ENCODE measurements around the gene CHRNA4. TPM values are rescaled to one million over a fixed set of nuclear protein-coding genes. Genes with fewer than 3 reads are reported as not detected.

CHRNA4 gene
- total RNA-seq, 1 donor from 2014 or later: 0.63 TPM

DNA sequence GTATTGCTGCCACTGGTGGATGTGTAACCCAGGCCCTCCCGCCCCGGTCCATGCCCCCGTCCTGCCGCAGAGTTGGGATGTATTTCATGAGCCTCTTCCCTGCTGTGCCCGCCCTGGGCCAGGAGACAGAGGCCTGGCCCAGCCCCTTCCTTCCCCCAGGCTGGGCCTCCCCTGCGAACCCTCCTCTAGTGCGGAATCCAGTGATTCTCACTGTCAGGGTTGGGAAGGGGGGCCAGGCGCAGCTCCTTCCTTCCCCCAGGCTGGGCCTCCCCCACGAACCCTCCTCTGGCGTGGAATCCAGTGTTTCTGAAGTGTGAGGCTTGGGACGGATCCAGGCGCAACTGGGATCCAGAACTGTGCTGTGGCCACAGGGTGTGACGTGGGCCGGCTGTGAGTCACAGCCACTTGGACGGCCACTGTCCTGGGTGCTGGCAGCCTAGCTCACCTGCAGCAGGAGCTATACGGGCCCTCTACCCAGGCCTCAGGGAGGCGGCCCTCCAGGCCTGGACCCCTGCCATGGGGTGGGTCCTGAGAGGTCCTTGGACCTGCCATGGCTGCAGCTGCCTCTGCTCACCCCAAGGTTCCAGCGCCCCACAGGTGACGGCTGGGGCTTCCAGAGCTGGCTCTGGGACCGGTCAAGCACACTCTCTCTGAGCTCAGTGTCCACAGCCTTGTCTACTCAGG is 39.9 kb downstream of the CHRNA4 start:
- no peak overlapping the region for H3K4me3 Mint-ChIP-seq
- no peaks in the 10 kb centered on the region for H3K9me3 Mint-ChIP-seq
- DNase-seq (ENCODE audit: low spot score in 2 of 2, unreplicated experiment in 2 of 2): peak in 1 of 2 experiments; percentile 18
- peaks cover 12% of the 10 kb centered on the region for H3K27me3 Mint-ChIP-seq (ENCODE audit: low read depth)
- TF ChIP-seq, protein P1, sequence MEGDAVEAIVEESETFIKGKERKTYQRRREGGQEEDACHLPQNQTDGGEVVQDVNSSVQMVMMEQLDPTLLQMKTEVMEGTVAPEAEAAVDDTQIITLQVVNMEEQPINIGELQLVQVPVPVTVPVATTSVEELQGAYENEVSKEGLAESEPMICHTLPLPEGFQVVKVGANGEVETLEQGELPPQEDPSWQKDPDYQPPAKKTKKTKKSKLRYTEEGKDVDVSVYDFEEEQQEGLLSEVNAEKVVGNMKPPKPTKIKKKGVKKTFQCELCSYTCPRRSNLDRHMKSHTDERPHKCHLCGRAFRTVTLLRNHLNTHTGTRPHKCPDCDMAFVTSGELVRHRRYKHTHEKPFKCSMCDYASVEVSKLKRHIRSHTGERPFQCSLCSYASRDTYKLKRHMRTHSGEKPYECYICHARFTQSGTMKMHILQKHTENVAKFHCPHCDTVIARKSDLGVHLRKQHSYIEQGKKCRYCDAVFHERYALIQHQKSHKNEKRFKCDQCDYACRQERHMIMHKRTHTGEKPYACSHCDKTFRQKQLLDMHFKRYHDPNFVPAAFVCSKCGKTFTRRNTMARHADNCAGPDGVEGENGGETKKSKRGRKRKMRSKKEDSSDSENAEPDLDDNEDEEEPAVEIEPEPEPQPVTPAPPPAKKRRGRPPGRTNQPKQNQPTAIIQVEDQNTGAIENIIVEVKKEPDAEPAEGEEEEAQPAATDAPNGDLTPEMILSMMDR (IDR thresholded peaks at IDR 0.05; ENCODE audit: unreplicated experiment): no peak
- no peaks in the 10 kb centered on the region for H3K36me3 Mint-ChIP-seq
- no peak overlapping the region for H3K27ac Mint-ChIP-seq
- H3K4me1 Mint-ChIP-seq: peaks cover 8% of the 10 kb centered on the region

DNA sequence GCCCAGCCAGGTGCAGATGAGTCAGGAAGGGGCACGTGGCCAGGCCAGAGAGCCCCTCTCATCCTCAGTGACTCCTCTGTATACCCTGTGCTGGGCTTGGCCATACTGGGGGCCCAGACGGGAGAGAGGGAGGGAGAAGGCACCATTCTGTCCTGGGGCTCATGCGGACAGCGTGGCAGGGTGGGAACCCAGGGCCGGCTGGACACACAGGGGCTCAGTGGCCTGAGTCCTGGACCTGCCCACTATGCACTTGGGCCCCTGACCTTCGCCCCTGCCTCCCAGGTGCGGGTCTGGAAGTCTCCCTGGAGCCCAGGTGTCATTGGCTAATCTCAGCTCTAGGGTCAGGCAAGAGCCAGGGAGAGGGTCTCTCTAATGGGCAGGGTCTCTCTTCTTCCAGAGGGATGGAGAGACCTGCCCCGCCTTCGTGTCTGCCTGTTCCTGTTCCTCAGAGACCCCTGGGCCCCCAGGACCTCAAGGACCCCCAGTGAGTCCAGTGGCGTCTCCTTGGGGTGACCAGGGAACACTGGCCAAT is 40.5 kb downstream of the CHRNA4 start:
- TF ChIP-seq, protein P1 (IDR thresholded peaks at IDR 0.05; ENCODE audit: unreplicated experiment): no peak

DNA sequence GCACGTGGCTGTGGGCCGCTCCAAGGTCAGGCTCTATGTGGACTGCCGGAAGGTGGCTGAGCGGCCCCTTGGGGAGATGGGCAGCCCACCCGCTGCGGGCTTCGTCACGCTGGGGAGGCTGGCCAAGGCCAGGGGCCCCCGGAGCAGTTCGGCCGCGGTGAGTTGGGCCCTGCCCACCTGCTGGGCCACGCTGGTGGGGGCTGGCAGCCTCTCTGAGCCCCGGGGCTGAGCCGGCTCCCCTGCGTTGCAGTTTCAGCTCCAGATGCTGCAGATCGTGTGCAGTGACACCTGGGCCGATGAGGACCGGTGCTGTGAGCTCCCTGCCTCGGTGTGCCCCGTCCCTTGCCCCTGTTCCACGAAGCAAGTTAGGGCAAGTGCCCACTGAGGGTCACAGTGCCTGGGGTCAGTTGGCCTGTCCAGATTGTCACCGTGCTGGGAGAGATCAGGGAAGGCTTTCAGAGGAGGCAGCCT is 41.1 kb downstream of the CHRNA4 start:
- H3K4me1 Mint-ChIP-seq: peaks cover 8% of the 10 kb centered on the region
- DNase-seq (ENCODE audit: low spot score in 2 of 2, unreplicated experiment in 2 of 2): no peak
- H3K27me3 Mint-ChIP-seq (ENCODE audit: low read depth): peaks cover 12% of the 10 kb centered on the region
- TF ChIP-seq, protein P1 (IDR thresholded peaks at IDR 0.05; ENCODE audit: unreplicated experiment): no peak
- no peak overlapping the region for H3K27ac Mint-ChIP-seq
- H3K4me3 Mint-ChIP-seq: no peak overlapping the region
- no peaks in the 10 kb centered on the region for H3K36me3 Mint-ChIP-seq
- no peaks in the 10 kb centered on the region for H3K9me3 Mint-ChIP-seq

More for the DNA sequence above, 40.5 kb downstream of the CHRNA4 start:
- Mint-ChIP-seq H3K4me3 (no peak overlapping the region), H3K27ac (no peak overlapping the region), H3K36me3 (no peaks in the 10 kb centered on the region), H3K27me3 (ENCODE audit: low read depth) (peaks cover 12% of the 10 kb centered on the region), H3K9me3 (no peaks in the 10 kb centered on the region), H3K4me1 (peaks cover 8% of the 10 kb centered on the region)
- DNase-seq (ENCODE audit: low spot score in 2 of 2, unreplicated experiment in 2 of 2): peak in 1 of 2 experiments; percentile 13

DNA sequence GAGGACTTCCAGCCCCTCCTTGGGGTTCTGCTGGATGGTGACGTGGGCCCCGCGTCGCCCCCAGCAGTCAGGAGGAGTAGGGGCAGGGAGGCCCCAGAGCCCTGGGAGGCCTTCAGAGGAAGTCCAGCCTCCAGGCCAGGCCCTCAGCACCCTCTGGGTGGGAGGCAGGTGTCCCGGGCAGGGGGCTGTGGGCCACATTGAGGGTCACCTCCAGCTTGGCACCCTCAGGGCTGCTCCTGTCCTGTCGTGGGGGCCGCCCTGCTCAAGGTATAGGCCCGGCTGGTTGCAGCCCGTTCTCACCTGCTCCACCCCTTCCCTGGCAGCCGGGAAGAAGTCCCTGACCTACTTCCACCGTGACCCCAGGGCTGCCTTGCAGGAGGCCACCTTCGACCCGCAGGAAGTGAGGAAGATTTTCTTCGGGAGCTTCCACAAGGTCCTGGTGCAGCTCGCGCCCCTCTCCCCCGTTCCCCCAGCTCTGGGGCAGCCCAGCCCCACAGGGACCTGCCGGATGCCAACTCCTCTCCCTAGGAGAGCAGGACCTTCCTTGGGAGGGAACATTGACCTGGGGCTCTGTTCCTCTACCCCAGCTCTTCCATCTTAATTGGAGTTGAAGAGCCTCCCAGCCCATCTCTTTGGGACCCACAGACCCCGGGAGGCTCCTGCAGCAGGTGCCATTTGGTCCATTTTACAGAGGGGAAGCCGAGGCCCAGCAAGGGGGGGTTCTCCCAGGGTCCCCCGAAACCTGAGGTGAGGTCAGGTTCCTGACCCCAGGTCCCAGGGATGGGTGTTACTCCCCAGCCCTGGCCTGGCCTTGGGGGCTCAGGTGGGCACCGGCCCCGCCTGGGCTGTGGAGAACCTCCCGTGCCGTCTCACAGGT is 41.7 kb downstream of the CHRNA4 start:
- Mint-ChIP-seq H3K9me3 (no peaks in the 10 kb centered on the region), H3K4me1 (peaks cover 8% of the 10 kb centered on the region), H3K27me3 (ENCODE audit: low read depth) (peaks cover 12% of the 10 kb centered on the region), H3K27ac (no peak overlapping the region), H3K4me3 (no peak overlapping the region), H3K36me3 (no peaks in the 10 kb centered on the region)
- TF ChIP-seq, protein P1 (IDR thresholded peaks at IDR 0.05; ENCODE audit: unreplicated experiment): no peak
- peak in 1 of 2 experiments; percentile 18 for DNase-seq (ENCODE audit: low spot score in 2 of 2, unreplicated experiment in 2 of 2)

DNA sequence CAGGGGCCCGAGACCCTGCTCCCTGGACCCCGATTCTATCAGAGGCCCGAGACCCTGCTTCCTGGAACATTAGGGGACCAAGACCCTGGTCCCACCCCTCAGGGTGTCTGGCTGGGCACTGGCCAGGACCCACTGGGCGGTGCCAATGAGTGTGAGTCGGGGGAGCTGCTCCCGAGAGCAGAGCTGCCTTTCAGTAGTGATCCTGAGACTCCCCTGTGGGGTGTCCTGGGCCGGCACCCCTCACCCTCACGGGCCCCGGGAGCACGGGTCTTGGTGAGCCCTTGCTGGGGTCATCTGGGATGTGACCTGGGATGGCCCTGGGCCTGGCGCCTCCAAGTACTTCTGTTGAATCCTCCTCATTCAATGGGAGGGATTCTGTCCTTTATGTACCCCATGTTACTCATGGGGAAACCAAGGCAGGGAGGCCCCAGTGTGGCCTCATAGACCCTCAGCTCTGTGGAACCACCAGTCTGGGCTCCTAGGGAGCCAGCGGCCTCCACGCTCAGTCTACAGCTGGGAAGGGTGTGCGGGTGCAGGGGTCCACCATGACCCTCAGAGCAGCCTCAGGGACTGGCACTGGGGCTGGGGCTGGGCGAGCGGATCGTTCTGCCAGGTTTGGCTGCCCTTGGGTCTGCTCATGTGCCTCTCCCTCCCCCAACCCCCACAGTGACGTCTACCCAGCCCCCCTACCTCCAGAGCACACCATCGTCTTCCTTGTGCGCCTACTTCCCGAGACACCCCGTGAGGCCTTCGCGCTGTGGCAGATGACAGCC is 42.6 kb downstream of the CHRNA4 start:
- Mint-ChIP-seq H3K27me3 (ENCODE audit: low read depth) (peaks cover 5% of the 10 kb centered on the region), H3K36me3 (no peaks in the 10 kb centered on the region), H3K4me3 (no peak overlapping the region), H3K4me1 (peaks cover 8% of the 10 kb centered on the region), H3K27ac (no peak overlapping the region), H3K9me3 (no peaks in the 10 kb centered on the region)
- TF ChIP-seq, protein P1 (IDR thresholded peaks at IDR 0.05; ENCODE audit: unreplicated experiment): no peak
- no peak for DNase-seq (ENCODE audit: low spot score in 2 of 2, unreplicated experiment in 2 of 2)

All from mesothelial cell of epicardium (in vitro differentiated cells).